Testis (tissue), 3 donors: Measurements from ENCODE around the gene MAP3K12. TPM values are rescaled to one million over a fixed set of nuclear protein-coding genes. Genes with fewer than 3 reads are reported as not detected.

Experiments
- DNase-seq: peaks from one replicate; pipeline ENCODE4 v3.0.0-alpha.2; 2019
- H3K27ac ChIP-seq, 2 donors: fragments of 200-600 bp; sonication (generic); one replicate each; pipeline ENCODE4 v1.5.1; 2019
- H3K27me3 ChIP-seq: fragments of 200-600 bp; sonication (generic); one replicate; pipeline ENCODE4 v1.5.1; 2019
- H3K36me3 ChIP-seq: fragments of 200-600 bp; sonication (generic); one replicate; pipeline ENCODE4 v1.5.1; 2017; ENCODE audit warnings: low read depth; ENCODE audit errors: missing control alignments
- H3K4me1 ChIP-seq: fragments of 200-600 bp; sonication (generic); one replicate; pipeline ENCODE4 v1.5.1; 2019
- H3K4me3 ChIP-seq, 2 donors: fragments of 200-600 bp; sonication (generic); one replicate each; pipeline ENCODE4 v1.5.1; 2017 to 2019
- H3K9me3 ChIP-seq: fragments of 200-600 bp; sonication (generic); one replicate; pipeline ENCODE4 v1.5.1; 2017
- POLR2A ChIP-seq: fragments of 450-650 bp; IDR thresholded peaks from one replicate; pipeline ENCODE4 v1.6.1; 2017; ENCODE audit warnings: antibody characterized with exemption, mild to moderate bottlenecking, moderate library complexity
- WGBS, 2 donors: methylation state at CpG; one replicate each; pipeline ENCODE4 v1.1.5; 2018; 5-methylcytosine and 5-hydroxymethylcytosine counted together
- intact Hi-C: fragments of 100-400 bp; cut with DNase I; formaldehyde crosslinking; loops from one replicate; pipeline ENCODE4 v1.15.1; 2023; ENCODE audit warnings: low total_unique reads
- polyA plus RNA-seq: library from polyadenylated mRNA; stranded (reverse); fragments of 350-450 nt; fragmentation: Illumina TruSeq; extraction: RNeasy Lipid Tissue Mini Kit (QIAGEN cat#74804); gene quantifications from one replicate; pipeline ENCODE4 v1.2.3, GENCODE V29; 2014; ENCODE audit warnings: low read depth, low replicate concordance; ENCODE audit not compliant: insufficient read depth
- total RNA-seq, 2 donors: library from RNA; depleted of rRNA; stranded (reverse); fragments of >200 nt; gene quantifications; one replicate each; pipeline ENCODE4 v1.2.3, GENCODE V29; 2016
- TF ChIP-seq, protein P1 (sequence below), 3 experiments: fragments of 450-650 bp in 2 of 3; fragments of 200-600 bp in 1 of 3; sonication (generic) in 1 of 3; IDR thresholded peaks; one replicate each; pipeline ENCODE4 v1.5.1; 2016 to 2019; ENCODE audit warnings: antibody characterized with exemption in 3 of 3, mild to moderate bottlenecking in 2 of 3, moderate library complexity in 1 of 3

Gene MAP3K12
- total and polyA plus RNA-seq, 3 donors from 2014 or later: 28.5 to 56.7 (median 52.2) TPM

DNA sequence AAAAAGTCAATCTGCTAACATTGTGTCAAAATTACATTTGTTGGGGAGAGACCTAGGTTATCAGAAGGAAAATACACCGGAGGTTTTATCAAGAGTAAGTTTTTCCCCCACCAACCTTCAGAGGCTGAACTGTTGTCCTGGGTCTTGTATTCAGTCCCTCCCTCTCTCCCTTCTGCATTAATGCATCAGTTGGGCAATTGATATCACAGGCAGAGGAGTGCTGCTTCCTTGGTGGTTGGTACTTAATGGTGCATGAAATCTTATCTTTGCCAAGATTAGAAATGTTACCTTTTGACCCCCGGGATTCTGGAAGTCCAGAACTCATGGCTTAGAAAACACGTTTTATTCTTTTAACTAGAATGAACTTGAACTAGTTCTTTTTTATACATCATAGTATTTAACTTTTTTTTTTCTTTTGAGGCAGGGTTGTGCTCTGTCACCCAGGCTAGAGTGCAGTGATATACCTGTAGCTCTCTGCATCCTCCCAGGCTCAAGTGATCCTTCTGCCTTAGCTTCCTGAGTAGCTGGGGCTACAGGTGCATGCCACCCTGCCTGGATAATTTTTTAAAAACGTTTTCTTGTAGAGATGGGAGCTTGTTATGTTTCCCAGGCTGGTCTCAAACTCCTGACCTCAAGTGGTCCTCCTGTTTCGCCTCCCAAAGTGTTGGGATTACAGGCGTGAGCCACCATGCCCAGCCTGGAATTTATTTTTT is 42.4 kb downstream of the MAP3K12 start:
- no peaks in the 10 kb centered on the region for H3K27me3 ChIP-seq
- TF ChIP-seq POLR2A: no peak
- TF ChIP-seq, protein P1, sequence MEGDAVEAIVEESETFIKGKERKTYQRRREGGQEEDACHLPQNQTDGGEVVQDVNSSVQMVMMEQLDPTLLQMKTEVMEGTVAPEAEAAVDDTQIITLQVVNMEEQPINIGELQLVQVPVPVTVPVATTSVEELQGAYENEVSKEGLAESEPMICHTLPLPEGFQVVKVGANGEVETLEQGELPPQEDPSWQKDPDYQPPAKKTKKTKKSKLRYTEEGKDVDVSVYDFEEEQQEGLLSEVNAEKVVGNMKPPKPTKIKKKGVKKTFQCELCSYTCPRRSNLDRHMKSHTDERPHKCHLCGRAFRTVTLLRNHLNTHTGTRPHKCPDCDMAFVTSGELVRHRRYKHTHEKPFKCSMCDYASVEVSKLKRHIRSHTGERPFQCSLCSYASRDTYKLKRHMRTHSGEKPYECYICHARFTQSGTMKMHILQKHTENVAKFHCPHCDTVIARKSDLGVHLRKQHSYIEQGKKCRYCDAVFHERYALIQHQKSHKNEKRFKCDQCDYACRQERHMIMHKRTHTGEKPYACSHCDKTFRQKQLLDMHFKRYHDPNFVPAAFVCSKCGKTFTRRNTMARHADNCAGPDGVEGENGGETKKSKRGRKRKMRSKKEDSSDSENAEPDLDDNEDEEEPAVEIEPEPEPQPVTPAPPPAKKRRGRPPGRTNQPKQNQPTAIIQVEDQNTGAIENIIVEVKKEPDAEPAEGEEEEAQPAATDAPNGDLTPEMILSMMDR (IDR thresholded peaks at IDR 0.05): no peak
- intact Hi-C loops: loop anchor here (10.0 kb wide), 1 partner anchor 48 kb away; the partner anchor contains the start of genes NPFF and TARBP2
- H3K27ac ChIP-seq: peak overlapping the region in 1 of 2 donors; percentile 10
- no peaks in the 10 kb centered on the region for H3K9me3 ChIP-seq
- no peak overlapping the region for H3K4me3 ChIP-seq
- WGBS, 2 donors: 60 to 62% methylated on average over 6 of the region's 6 CpGs
- no peak for DNase-seq
- no peaks in the 10 kb centered on the region for H3K36me3 ChIP-seq
- H3K4me1 ChIP-seq: peaks cover 22% of the 10 kb centered on the region

DNA sequence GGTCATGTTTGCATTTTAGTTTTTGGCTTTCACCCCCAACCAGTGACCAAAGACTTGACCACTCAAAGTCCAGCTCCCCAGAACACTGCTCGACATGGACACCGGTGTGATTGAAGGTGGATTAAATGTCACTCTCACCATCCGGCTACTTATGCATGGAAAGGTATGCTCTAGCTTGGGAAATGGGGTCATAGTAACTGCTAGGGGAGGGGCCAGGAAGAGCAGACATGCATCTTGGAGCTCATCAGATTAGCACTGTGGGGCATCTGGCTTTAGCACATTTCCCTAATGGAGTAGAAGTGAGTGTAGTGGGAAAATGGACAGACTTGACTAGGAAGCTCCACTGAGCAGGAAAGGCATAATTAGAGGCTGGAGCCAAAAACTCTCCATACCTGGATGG is 44.6 kb downstream of the MAP3K12 start:
- intact Hi-C loops: loop anchor here (10.0 kb wide), 1 partner anchor 50 kb away; the partner anchor contains the start of genes NPFF and TARBP2
- no peak for TF ChIP-seq POLR2A
- TF ChIP-seq, protein P1 (IDR thresholded peaks at IDR 0.05): no peak
- Histone ChIP-seq H3K36me3 (no peaks in the 10 kb centered on the region), H3K27ac (no peak overlapping the region), H3K4me3 (no peak overlapping the region), H3K9me3 (no peaks in the 10 kb centered on the region), H3K27me3 (no peaks in the 10 kb centered on the region), H3K4me1 (peaks cover 19% of the 10 kb centered on the region)
- no peak for DNase-seq
- WGBS, 2 donors: 42 to 47% methylated on average over 3 of the region's 3 CpGs

DNA sequence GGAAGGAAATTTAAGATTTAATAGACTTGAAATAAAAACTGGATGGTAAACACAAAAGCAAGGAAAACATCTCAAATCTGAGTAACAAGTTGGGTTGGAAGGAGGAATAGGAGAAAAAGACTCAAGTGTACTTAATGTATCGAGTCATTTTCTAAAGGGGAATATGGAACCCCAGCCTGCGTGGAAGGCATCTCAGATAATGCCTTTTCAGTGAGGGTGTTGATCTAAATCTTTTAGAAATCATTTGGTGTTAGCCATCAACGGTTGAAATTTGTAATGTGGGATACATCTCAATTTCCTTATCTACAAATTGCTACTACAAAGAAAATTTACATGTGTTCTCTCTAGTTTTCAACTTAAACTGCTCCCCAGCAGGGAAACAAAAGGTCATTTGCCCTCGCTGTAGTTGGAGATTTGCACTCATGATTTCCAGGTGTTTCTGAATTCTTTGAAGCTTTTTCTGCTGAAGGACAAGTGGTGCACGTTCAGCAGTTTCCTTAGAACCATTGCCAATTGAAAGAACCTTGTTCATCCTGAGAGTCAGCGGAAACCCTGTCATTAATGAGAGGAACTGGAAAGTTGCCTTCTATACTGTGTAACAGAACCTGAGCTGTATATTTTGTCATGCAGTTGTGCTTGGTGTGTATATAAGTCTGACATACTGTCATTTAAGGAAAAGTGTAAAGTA is 45.2 kb downstream of the MAP3K12 start:
- 22% methylated on average over 6 of the region's 6 CpGs for WGBS, 2 donors
- no peak for TF ChIP-seq POLR2A
- TF ChIP-seq, protein P1 (IDR thresholded peaks at IDR 0.05): no peak

DNA sequence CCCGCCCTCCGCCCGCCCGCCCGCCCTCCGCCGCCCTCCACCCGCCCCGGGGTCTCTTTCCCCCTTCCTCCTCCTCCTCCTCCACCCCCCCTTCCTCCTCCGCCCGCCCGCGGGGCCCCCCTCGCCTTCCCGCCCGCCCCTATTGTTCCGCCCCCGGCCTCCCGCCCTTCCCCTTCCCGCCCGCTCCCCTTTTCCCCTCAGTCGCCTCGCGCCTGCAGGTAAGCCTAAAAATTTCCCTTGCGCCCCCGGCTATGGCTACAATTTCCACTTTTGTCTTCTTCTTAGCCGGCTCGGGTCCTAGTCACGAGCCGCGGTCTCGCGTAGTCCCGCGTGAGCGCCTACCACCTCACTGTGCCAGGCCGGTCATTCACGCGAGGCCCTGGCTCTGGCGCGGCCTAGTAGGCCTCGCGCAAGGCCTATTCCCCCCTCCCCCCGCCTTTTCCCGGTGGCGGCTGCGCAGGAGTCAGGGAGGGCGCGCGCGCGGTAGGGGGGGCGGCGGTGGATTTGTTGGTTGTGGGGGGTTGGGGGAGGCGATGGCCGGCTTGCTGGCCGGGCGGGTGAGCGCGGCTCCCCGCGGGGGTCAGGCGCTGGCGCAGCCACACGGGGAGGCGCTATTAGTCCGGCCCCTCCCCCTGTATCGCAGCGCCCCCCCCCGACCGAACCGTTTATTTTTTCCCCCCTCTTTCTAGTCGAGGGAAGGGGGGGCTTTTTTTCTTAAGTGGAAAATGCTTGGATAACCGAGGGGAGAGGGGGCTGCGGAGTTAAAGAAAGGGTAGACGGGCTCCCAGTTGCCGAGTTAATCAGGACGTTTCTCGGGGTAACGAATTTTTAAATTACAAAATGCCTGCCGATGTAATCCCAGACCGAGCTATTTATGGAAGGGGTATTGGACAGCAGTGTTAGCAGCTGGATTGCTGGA is 46.8 kb downstream of the MAP3K12 start:
- TF ChIP-seq POLR2A: no peak
- TF ChIP-seq, protein P1 (IDR thresholded peaks at IDR 0.05): peak in 1 of 3 experiments; percentile 45
- intact Hi-C loops: loop anchor here (10.0 kb wide), 1 partner anchor 52 kb away; the partner anchor contains the start of genes NPFF and TARBP2
- Histone ChIP-seq H3K4me1 (peaks cover 19% of the 10 kb centered on the region), H3K4me3 (peak overlapping the region; percentile 91 to 95), H3K27ac (peak overlapping the region; percentile 99), H3K27me3 (no peaks in the 10 kb centered on the region), H3K9me3 (no peaks in the 10 kb centered on the region), H3K36me3 (no peaks in the 10 kb centered on the region)
- peak; percentile 90 for DNase-seq
- 0 to 1% methylated on average over 38 to 39 of the region's 82 CpGs for WGBS, 2 donors

More for the DNA sequence above, 45.2 kb downstream of the MAP3K12 start:
- H3K27me3 ChIP-seq: no peaks in the 10 kb centered on the region
- no peaks in the 10 kb centered on the region for H3K9me3 ChIP-seq
- no peaks in the 10 kb centered on the region for H3K36me3 ChIP-seq
- H3K27ac ChIP-seq: no peak overlapping the region
- intact Hi-C loops: loop anchor here (10.0 kb wide), 1 partner anchor 51 kb away; the partner anchor contains the start of genes NPFF and TARBP2
- H3K4me1 ChIP-seq: peaks cover 19% of the 10 kb centered on the region
- DNase-seq: no peak
- no peak overlapping the region for H3K4me3 ChIP-seq
